ENCODE results near the gene WNT6.
A peak's percentile ranks its signal among the peaks of the same experiment; 100 is the strongest.

Gene WNT6

GRCh38 chr2:218877891-218878290 is 18.3 kb downstream of the WNT6 start:
- DNase-seq (ENCODE audit: low read depth in 2 of 2), result no peak

- no peak for DNase-seq (ENCODE audit: low read depth in 2 of 2)
Measured at GRCh38 chr2:218878486-218878885, 18.9 kb downstream of the WNT6 start.

GRCh38 chr2:218878926-218879761 is 19.5 kb downstream of the WNT6 start:
- no peak for DNase-seq (ENCODE audit: low read depth in 2 of 2)

- no peak for DNase-seq (ENCODE audit: low read depth in 2 of 2)
Measured at GRCh38 chr2:218879776-218880101, 20.1 kb downstream of the WNT6 start.

- DNase-seq (ENCODE audit: low read depth in 2 of 2), result peak; percentile 48 to 54
Measured at GRCh38 chr2:218880102-218880858, 20.7 kb downstream of the WNT6 start, which contains the start of gene WNT10A. Gene WNT10A, plus strand, starts transcription at chr2:218880852. Its CDS starts 144 bp downstream, at chr2:218880996.

- DNase-seq (ENCODE audit: low read depth in 2 of 2), result no peak
Measured at GRCh38 chr2:218880859-218881594, 21.4 kb downstream of the WNT6 start.

GRCh38 chr2:218881744-218882460 is 22.3 kb downstream of the WNT6 start:
- DNase-seq (ENCODE audit: low read depth in 2 of 2), result no peak

GRCh38 chr2:218882461-218882816 is 22.8 kb downstream of the WNT6 start:
- DNase-seq (ENCODE audit: low read depth in 2 of 2), result no peak

GRCh38 chr2:218882866-218883366 is 23.3 kb downstream of the WNT6 start:
- DNase-seq (ENCODE audit: low read depth in 2 of 2), result no peak

- DNase-seq (ENCODE audit: low read depth in 2 of 2), result no peak
Measured at GRCh38 chr2:218883491-218884490, 24.2 kb downstream of the WNT6 start.

- DNase-seq (ENCODE audit: low read depth in 2 of 2), result no peak
Measured at GRCh38 chr2:218884519-218884918, 24.9 kb downstream of the WNT6 start.

GRCh38 chr2:218885981-218886947 is 26.7 kb downstream of the WNT6 start:
- no peak for DNase-seq (ENCODE audit: low read depth in 2 of 2)

GRCh38 chr2:218887079-218887478 is 27.5 kb downstream of the WNT6 start:
- no peak for DNase-seq (ENCODE audit: low read depth in 2 of 2)

- DNase-seq (ENCODE audit: low read depth in 2 of 2), result no peak
Measured at GRCh38 chr2:218888341-218888740, 28.7 kb downstream of the WNT6 start.

- DNase-seq (ENCODE audit: low read depth in 2 of 2), result no peak
Measured at GRCh38 chr2:218889937-218890336, 30.3 kb downstream of the WNT6 start.

- DNase-seq (ENCODE audit: low read depth in 2 of 2), result no peak
Measured at GRCh38 chr2:218890369-218890768, 30.8 kb downstream of the WNT6 start.

- DNase-seq (ENCODE audit: low read depth in 2 of 2), result no peak
Measured at GRCh38 chr2:218891275-218892135, 31.9 kb downstream of the WNT6 start.

- DNase-seq (ENCODE audit: low read depth in 2 of 2), result peak; percentile 71 to 73
Measured at GRCh38 chr2:218892693-218893348, 33.2 kb downstream of the WNT6 start.
